ENCODE results near the gene GDPD5. TPM values are rescaled to one million over a fixed set of nuclear protein-coding genes. Genes with fewer than 3 reads are reported as not detected.
"Not testable (repeated sequence)": the region's sequence is repeated elsewhere in the genome, so short reads cannot be mapped to it uniquely, and the experiment has no call there.

GDPD5 gene
- polyA plus RNA-seq, 3 donors, result 4.9 to 39.0 (median 7.6) TPM

DNA sequence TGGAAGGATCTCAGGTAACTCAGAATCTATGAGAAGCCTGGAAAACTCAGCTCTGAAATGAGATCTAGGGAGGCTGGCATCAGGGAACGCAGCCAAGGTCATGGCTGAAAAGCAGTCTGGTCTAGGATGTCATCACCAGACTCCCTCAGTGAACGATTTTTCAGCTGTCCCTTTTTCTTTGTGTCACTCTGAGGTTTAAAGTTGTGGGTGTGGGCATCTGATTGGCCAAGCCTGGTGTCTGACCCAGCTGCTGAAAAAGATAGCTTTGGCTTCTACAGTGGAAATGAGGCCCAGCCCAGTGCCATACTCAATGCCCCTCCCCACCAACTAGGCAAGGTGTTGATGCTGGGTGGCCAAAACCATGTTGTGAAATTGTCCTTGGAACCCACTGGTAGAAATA, 111.9 kb downstream of the GDPD5 start:
- no peak overlapping the region for H3K4me2 ChIP-seq (replicated peaks; ENCODE audit: extremely low read depth, low read length, poor library complexity, severe bottlenecking)
- no peak for DNase-seq
- peaks cover under 1% of the 10 kb centered on the region for H3K79me2 ChIP-seq (ENCODE audit: insufficient read depth, low read length)
- TF ChIP-seq, protein P1, sequence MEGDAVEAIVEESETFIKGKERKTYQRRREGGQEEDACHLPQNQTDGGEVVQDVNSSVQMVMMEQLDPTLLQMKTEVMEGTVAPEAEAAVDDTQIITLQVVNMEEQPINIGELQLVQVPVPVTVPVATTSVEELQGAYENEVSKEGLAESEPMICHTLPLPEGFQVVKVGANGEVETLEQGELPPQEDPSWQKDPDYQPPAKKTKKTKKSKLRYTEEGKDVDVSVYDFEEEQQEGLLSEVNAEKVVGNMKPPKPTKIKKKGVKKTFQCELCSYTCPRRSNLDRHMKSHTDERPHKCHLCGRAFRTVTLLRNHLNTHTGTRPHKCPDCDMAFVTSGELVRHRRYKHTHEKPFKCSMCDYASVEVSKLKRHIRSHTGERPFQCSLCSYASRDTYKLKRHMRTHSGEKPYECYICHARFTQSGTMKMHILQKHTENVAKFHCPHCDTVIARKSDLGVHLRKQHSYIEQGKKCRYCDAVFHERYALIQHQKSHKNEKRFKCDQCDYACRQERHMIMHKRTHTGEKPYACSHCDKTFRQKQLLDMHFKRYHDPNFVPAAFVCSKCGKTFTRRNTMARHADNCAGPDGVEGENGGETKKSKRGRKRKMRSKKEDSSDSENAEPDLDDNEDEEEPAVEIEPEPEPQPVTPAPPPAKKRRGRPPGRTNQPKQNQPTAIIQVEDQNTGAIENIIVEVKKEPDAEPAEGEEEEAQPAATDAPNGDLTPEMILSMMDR (IDR thresholded peaks at IDR 0.05), result no peak
- H3K4me1 ChIP-seq (ENCODE audit: control insufficient read depth in 1 of 2, insufficient read depth in 2 of 2, low read length in 2 of 2), result no peaks in the 10 kb centered on the region
- no peak overlapping the region for H2AFZ ChIP-seq (ENCODE audit: insufficient read depth, low read depth, low read length, poor library complexity, severe bottlenecking)
- H3K27ac ChIP-seq (ENCODE audit: low read depth in 1 of 2, low read length in 2 of 2), result no peak overlapping the region
- intact Hi-C loops (cut with micrococcal nuclease), result no loop called here
- no peaks in the 10 kb centered on the region for H3K27me3 ChIP-seq (ENCODE audit: control insufficient read depth in 2 of 2, insufficient read depth in 2 of 2, low read length in 2 of 2)
- peaks cover 24 to 54% of the 10 kb centered on the region in 2 donors for H3K36me3 ChIP-seq (replicated peaks in 1 of 2; ENCODE audit: control insufficient read depth in 1 of 2, insufficient read depth in 2 of 2, low read length in 2 of 2)
- H3K4me3 Mint-ChIP-seq, result no peak overlapping the region
- H3K9me3 Mint-ChIP-seq, result peaks cover 0 to 4% (median 0%) of the 10 kb centered on the region in 7 donors
- H3K27ac Mint-ChIP-seq, result no peak overlapping the region
- peaks cover 16% of the 10 kb centered on the region for H4K20me1 ChIP-seq (ENCODE audit: insufficient read depth, low read length)
- no peaks in the 10 kb centered on the region for H3K4me1 Mint-ChIP-seq
- 100% methylated on average over 2 of the region's 2 CpGs for WGBS (ENCODE audit: insufficient coverage)
- H3K27me3 Mint-ChIP-seq (ENCODE audit: low read depth in 3 of 3), result peaks cover 0 to 1% (median 0%) of the 10 kb centered on the region in 3 donors
- H3K4me3 ChIP-seq (replicated peaks in 1 of 3; ENCODE audit: low read depth in 2 of 3, low read length in 3 of 3), result no peak overlapping the region
- H3K9me3 ChIP-seq (replicated peaks in 1 of 2; ENCODE audit: control insufficient read depth in 1 of 2, insufficient read depth in 1 of 2, low read length in 2 of 2), result no peaks in the 10 kb centered on the region
- no peak overlapping the region for H3K9ac ChIP-seq (ENCODE audit: insufficient read depth, low read length, poor library complexity, severe bottlenecking)
- H3K36me3 Mint-ChIP-seq, result peaks cover 29 to 50% of the 10 kb centered on the region in 2 donors

DNA sequence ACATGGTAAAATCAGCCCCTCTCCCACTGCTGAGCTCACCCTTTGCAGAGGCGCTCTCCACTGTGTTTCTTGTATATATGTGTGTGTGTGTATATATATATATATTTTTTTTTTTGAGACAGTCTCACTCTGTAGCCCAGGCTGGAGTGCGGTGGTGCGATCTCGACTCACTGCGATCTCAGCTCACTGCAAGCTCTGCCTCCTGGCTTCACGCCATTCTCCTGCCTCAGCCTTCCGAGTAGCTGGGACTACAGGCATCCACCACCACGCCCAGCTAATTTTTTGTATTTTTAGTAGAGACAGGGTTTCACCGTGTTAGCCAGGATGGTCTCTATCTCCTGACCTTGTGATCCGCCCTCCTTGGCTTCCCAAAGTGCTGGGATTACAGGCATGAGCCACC, 112.6 kb downstream of the GDPD5 start:
- H3K79me2 ChIP-seq (ENCODE audit: insufficient read depth, low read length); DNase-seq; H3K4me2 ChIP-seq (replicated peaks; ENCODE audit: extremely low read depth, low read length, poor library complexity, severe bottlenecking); H3K27me3 ChIP-seq (ENCODE audit: control insufficient read depth in 2 of 2, insufficient read depth in 2 of 2, low read length in 2 of 2); H3K27ac Mint-ChIP-seq; H3K4me1 ChIP-seq (ENCODE audit: control insufficient read depth in 1 of 2, insufficient read depth in 2 of 2, low read length in 2 of 2); H3K4me3 Mint-ChIP-seq; H3K9me3 ChIP-seq (replicated peaks in 1 of 2; ENCODE audit: control insufficient read depth in 1 of 2, insufficient read depth in 1 of 2, low read length in 2 of 2); H3K27ac ChIP-seq (ENCODE audit: low read depth in 1 of 2, low read length in 2 of 2); H3K4me1 Mint-ChIP-seq; H3K9me3 Mint-ChIP-seq; intact Hi-C loops (cut with micrococcal nuclease); H3K27me3 Mint-ChIP-seq (ENCODE audit: low read depth in 3 of 3); H2AFZ ChIP-seq (ENCODE audit: insufficient read depth, low read depth, low read length, poor library complexity, severe bottlenecking); H3K9ac ChIP-seq (ENCODE audit: insufficient read depth, low read length, poor library complexity, severe bottlenecking); H3K4me3 ChIP-seq (replicated peaks in 1 of 3; ENCODE audit: low read depth in 2 of 3, low read length in 3 of 3): not testable (repeated sequence)
- no CpG with 5 or more reads among the region's 10 CpGs for whole genome bisulfite sequencing (ENCODE audit: insufficient coverage)
- peaks cover 26 to 61% of the 10 kb centered on the region in 2 donors for H3K36me3 ChIP-seq (replicated peaks in 1 of 2; ENCODE audit: control insufficient read depth in 1 of 2, insufficient read depth in 2 of 2, low read length in 2 of 2)
- H4K20me1 ChIP-seq (ENCODE audit: insufficient read depth, low read length), result peaks cover 23% of the 10 kb centered on the region
- peaks cover 31 to 55% of the 10 kb centered on the region in 2 donors for H3K36me3 Mint-ChIP-seq

DNA sequence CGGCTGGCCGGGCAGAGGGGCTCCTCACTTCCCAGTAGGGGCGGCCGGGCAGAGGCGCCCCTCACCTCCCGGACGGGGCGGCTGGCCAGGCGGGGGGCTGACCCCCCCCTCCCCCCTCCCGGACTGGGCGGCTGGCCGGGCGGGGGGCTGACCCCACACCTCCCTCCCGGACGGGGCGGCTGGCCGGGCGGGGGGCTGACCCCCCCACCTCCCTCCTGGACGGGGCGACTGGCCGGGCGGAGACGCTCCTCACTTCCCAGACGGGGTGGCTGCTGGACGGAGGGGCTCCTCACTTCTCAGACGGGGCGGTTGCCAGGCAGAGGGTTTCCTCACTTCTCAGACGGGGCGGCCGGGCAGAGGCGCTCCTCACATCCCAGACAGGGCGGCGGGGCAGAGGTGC, 115.8 kb downstream of the GDPD5 start:
- peaks cover 54% of the 10 kb centered on the region for H4K20me1 ChIP-seq (ENCODE audit: insufficient read depth, low read length)
- H3K4me2 ChIP-seq (replicated peaks; ENCODE audit: extremely low read depth, low read length, poor library complexity, severe bottlenecking); intact Hi-C loops (cut with micrococcal nuclease); H3K27ac Mint-ChIP-seq; H3K27me3 ChIP-seq (ENCODE audit: control insufficient read depth in 2 of 2, insufficient read depth in 2 of 2, low read length in 2 of 2); H3K4me3 ChIP-seq (replicated peaks in 1 of 3; ENCODE audit: low read depth in 2 of 3, low read length in 3 of 3); H3K4me3 Mint-ChIP-seq; H3K27ac ChIP-seq (ENCODE audit: low read depth in 1 of 2, low read length in 2 of 2); H3K9me3 ChIP-seq (replicated peaks in 1 of 2; ENCODE audit: control insufficient read depth in 1 of 2, insufficient read depth in 1 of 2, low read length in 2 of 2); DNase-seq; H3K27me3 Mint-ChIP-seq (ENCODE audit: low read depth in 3 of 3); H3K9ac ChIP-seq (ENCODE audit: insufficient read depth, low read length, poor library complexity, severe bottlenecking); H2AFZ ChIP-seq (ENCODE audit: insufficient read depth, low read depth, low read length, poor library complexity, severe bottlenecking); H3K9me3 Mint-ChIP-seq; H3K4me1 Mint-ChIP-seq; H3K4me1 ChIP-seq (ENCODE audit: control insufficient read depth in 1 of 2, insufficient read depth in 2 of 2, low read length in 2 of 2): not testable (repeated sequence)
- peaks cover 44 to 65% of the 10 kb centered on the region in 2 donors for H3K36me3 ChIP-seq (replicated peaks in 1 of 2; ENCODE audit: control insufficient read depth in 1 of 2, insufficient read depth in 2 of 2, low read length in 2 of 2)
- peaks cover 29% of the 10 kb centered on the region for H3K79me2 ChIP-seq (ENCODE audit: insufficient read depth, low read length)
- WGBS (ENCODE audit: insufficient coverage), result no CpG with 5 or more reads among the region's 33 CpGs
- H3K36me3 Mint-ChIP-seq, result peaks cover 46 to 66% of the 10 kb centered on the region in 2 donors
